ENCODE data around the gene GPR17.

Gene GPR17, protein sequence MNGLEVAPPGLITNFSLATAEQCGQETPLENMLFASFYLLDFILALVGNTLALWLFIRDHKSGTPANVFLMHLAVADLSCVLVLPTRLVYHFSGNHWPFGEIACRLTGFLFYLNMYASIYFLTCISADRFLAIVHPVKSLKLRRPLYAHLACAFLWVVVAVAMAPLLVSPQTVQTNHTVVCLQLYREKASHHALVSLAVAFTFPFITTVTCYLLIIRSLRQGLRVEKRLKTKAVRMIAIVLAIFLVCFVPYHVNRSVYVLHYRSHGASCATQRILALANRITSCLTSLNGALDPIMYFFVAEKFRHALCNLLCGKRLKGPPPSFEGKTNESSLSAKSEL

DNA sequence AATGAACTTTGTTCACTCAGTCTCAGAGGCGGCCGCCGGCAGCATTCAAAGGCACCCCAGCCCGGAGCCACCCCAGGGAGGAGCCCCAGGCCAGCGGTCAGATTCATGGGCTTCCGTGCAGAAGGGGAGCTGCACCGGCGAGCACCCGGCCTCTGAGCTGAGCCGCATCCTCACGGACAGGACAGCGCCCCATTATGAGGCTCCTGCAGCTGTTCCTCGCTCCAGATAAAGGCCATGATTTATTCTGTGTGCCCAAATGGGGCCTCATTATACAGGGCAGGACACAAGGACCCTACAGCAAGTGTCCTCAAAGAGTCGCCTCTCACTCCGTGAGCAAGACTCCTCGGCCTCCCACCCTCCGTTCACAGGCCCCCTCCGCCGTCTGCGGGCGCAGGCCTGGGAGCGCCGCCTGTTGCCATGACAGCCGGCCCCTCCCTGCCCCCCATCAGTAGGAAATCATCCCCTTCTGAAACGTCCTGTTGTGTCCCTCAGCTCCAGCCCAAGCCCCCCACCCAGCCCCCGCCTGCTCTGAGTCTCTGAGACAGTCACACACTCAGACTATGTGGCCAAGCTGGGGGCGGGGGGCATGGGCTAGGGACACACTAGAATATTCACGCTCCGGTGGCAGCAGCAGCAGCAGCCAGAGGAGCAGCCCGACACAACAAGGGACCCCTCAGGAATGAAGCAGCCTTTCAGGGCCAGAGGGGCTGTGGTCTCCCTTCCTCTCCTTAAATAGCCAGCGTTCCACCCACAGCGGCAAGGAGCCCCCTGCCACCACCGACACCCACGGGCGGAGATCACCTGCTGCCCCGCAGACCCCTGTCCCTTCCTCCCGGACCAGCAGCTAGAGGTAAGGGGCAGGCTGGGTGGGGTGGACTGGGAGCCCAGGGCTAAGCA lies at the start of gene GPR17:
TSS of gene GPR17 (plus strand) at position 759 of the 897 bp plus-strand sequence. CDS start 4,583 bp downstream, outside the sequence.
- peak within 1 kb of the TSS; percentile 15 for H3K4me3 ChIP-seq (ENCODE audit: low read length)
- H2AFZ ChIP-seq (ENCODE audit: low read depth, low read length), result peak within 1 kb of the TSS; percentile 12
- H3K27me3 ChIP-seq (ENCODE audit: insufficient read depth, low read length), result no peaks in the 10 kb centered on the region
- H3K9me3 ChIP-seq (ENCODE audit: low read length), result no peaks in the 10 kb centered on the region
- peaks cover 36% of the 10 kb centered on the region for H3K4me1 ChIP-seq (ENCODE audit: insufficient read depth, low read length)
- H3K36me3 ChIP-seq (ENCODE audit: insufficient read depth, low read length), result no peaks in the 10 kb centered on the region

DNA sequence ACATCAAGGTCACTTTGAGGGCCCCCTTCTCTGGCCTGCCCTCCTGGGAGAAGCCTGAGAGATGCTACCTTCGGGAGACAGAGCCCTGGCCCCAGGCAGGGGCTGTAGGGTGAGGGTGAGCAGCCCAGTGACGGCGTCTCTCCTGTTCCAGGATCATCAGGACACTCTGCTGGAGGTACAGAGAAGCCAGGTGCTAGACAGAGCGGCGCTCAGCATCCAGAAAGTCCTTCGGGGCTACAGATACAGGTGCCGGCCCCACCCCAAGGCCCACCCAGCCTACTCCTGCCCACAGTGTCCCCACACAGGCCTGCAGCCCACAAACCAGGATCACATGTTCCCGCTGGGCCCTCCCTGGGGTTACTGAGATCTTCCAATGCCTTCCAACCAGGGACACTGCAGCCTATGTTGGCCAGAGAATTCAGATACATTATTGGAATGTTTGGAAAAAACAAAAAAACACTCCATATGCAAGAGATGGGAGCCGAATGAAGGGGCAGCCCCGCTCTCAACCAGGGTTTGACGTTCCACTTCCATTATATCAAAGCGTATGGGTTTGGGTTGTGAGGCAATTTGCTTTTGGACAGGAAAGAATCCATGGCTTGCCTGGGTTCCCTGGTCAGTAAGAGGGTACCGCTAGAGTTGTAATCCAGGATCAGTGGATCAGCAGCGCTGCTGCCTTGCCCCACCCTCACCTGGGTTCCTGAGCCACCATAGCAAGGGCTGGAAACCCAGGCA lies 49.5 kb upstream of the GPR17 start:
- H3K4me1 ChIP-seq (ENCODE audit: insufficient read depth, low read length), result no peaks in the 10 kb centered on the region
- no peak overlapping the region for H2AFZ ChIP-seq (ENCODE audit: low read depth, low read length)
- no peaks in the 10 kb centered on the region for H3K36me3 ChIP-seq (ENCODE audit: insufficient read depth, low read length)
- H3K9me3 ChIP-seq (ENCODE audit: low read length), result peaks cover 2% of the 10 kb centered on the region
- no peaks in the 10 kb centered on the region for H3K27me3 ChIP-seq (ENCODE audit: insufficient read depth, low read length)
- no peak overlapping the region for H3K4me3 ChIP-seq (ENCODE audit: low read length)

DNA sequence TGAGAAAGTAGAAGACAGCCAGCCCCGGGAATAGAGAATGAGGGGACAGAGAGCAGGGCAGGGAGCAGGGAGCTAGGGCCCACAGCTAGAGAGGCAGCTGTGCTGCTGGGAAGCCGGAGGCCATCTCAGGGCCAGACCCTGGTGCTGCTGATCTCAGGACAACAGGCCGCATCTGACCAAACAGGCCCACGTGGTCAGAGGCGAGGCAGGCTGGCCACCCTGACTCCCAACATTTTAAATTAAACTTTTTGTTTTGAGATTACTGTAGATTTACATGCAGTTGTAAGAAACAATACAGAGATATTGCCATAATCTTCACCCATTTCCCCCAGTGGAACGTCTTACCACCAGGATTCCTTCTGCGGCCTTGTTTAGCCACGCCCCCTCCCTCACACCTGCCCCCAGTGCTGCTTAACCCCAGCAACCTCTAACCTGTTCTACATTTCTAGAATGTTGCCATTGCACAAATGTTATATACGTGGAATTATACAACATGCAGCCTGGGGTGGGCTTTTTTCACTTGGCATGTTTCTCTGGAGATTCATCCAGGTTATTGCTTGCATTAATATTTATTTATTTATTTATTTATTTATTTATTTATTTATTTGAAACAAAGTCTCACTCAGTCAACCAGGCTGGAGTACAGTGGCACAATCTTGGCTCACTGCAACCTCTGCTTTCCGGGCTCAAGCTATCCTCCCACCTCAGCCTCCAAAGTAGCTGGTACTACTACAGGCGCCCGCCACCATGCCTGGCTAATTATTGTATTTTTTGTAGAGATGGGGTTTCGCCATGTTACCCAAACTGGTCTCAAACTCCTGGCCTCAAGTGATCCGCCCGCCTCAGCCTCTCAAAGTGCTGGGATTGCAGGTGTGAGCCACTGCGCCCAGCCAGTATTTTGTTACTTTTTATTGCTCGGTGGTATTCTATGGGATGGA lies 48.6 kb upstream of the GPR17 start:
- Histone ChIP-seq H3K27me3 (ENCODE audit: insufficient read depth, low read length) (no peaks in the 10 kb centered on the region), H3K4me3 (ENCODE audit: low read length) (no peak overlapping the region), H3K9me3 (ENCODE audit: low read length) (peaks cover 4% of the 10 kb centered on the region), H2AFZ (ENCODE audit: low read depth, low read length) (no peak overlapping the region), H3K4me1 (ENCODE audit: insufficient read depth, low read length) (no peaks in the 10 kb centered on the region), H3K36me3 (ENCODE audit: insufficient read depth, low read length) (no peaks in the 10 kb centered on the region)

DNA sequence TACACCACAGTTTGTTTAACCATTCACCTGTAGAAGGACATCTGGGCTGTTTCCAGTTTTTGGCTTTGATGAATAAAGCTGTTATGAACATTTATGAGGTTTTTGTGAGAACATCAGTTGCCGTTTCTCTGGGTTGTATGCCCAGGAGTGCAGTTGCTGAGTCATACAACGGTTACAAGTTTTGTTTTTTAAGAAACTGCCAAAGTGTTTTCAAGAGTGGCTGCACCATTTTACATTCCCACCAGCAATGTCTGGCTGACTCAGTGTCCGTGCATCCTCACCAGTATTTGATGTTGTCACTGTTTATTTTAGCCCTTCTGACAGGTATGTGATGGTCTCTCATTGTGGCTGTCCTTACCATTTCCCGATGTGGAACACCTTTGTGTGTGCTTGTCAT lies 48.0 kb upstream of the GPR17 start:
- Histone ChIP-seq H3K4me3 (ENCODE audit: low read length) (no peak overlapping the region), H3K27me3 (ENCODE audit: insufficient read depth, low read length) (no peaks in the 10 kb centered on the region), H3K36me3 (ENCODE audit: insufficient read depth, low read length) (no peaks in the 10 kb centered on the region), H3K9me3 (ENCODE audit: low read length) (peaks cover 4% of the 10 kb centered on the region), H3K4me1 (ENCODE audit: insufficient read depth, low read length) (no peaks in the 10 kb centered on the region), H2AFZ (ENCODE audit: low read depth, low read length) (no peak overlapping the region)

DNA sequence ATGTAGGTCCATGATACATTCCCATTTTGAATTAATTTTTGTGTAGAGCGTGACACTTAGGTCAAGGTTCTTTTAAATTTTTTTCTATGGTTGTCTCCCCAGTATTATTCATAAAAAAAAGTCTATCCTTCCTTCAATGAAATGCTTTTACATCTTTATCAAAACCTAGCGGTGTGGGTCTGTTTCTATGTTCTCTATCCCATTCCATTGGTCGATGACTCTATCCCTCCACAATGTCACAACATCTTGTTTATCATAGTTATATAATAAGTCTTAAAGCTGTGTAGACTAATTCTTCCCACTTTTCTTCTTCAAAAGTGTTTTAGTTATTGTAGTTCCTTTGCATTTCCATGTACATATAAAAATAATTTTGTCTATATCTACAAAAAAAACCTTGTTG lies 47.2 kb upstream of the GPR17 start:
- Histone ChIP-seq H3K4me3 (ENCODE audit: low read length) (no peak overlapping the region), H3K27me3 (ENCODE audit: insufficient read depth, low read length) (no peaks in the 10 kb centered on the region), H3K4me1 (ENCODE audit: insufficient read depth, low read length) (no peaks in the 10 kb centered on the region), H2AFZ (ENCODE audit: low read depth, low read length) (no peak overlapping the region), H3K36me3 (ENCODE audit: insufficient read depth, low read length) (no peaks in the 10 kb centered on the region), H3K9me3 (ENCODE audit: low read length) (peaks cover 4% of the 10 kb centered on the region)

DNA sequence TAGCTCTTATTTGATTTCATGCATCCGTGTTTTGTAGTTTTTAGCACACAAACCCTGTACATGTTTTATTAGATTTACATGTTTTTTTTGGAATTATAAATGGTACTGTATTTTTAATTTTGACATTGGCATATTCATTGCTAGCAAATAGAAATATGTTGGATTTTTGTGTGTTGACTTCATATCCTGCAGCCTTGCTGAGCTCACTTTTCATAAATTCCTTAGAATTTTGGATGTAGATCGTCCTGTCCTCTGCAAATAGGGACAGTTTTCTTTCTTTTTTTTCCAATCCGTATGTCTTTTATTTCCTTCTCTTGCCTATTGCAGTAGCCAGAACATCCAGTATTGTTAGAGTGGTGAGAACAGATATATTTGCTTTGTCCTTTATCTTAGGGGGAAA lies 46.7 kb upstream of the GPR17 start:
- no peaks in the 10 kb centered on the region for H3K36me3 ChIP-seq (ENCODE audit: insufficient read depth, low read length)
- no peak overlapping the region for H3K4me3 ChIP-seq (ENCODE audit: low read length)
- no peaks in the 10 kb centered on the region for H3K4me1 ChIP-seq (ENCODE audit: insufficient read depth, low read length)
- H3K27me3 ChIP-seq (ENCODE audit: insufficient read depth, low read length), result no peaks in the 10 kb centered on the region
- peaks cover 4% of the 10 kb centered on the region for H3K9me3 ChIP-seq (ENCODE audit: low read length)
- H2AFZ ChIP-seq (ENCODE audit: low read depth, low read length), result no peak overlapping the region

DNA sequence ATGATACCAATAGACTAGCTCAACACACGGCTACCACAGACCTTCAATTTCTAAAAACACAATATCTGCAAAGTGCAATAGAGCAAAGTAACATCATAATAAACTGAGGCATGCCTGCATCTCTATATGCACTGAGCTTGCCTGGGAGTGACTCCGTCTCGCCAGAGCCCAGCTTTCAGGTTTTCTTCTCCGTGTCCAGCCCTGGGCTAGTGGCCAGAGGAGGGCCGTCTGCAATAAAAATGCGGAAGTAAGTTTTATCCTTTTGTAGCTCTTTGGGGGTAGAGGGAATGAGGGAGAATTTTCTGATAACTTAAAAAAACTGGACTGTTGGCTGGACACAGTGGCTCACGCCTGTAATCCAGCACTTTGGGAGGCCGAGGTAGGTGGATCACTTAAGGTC lies 41.0 kb upstream of the GPR17 start:
- H3K4me1 ChIP-seq (ENCODE audit: insufficient read depth, low read length), result no peaks in the 10 kb centered on the region
- no peak overlapping the region for H2AFZ ChIP-seq (ENCODE audit: low read depth, low read length)
- peaks cover 5% of the 10 kb centered on the region for H3K9me3 ChIP-seq (ENCODE audit: low read length)
- no peaks in the 10 kb centered on the region for H3K27me3 ChIP-seq (ENCODE audit: insufficient read depth, low read length)
- no peak overlapping the region for H3K4me3 ChIP-seq (ENCODE audit: low read length)
- H3K36me3 ChIP-seq (ENCODE audit: insufficient read depth, low read length), result no peaks in the 10 kb centered on the region

DNA sequence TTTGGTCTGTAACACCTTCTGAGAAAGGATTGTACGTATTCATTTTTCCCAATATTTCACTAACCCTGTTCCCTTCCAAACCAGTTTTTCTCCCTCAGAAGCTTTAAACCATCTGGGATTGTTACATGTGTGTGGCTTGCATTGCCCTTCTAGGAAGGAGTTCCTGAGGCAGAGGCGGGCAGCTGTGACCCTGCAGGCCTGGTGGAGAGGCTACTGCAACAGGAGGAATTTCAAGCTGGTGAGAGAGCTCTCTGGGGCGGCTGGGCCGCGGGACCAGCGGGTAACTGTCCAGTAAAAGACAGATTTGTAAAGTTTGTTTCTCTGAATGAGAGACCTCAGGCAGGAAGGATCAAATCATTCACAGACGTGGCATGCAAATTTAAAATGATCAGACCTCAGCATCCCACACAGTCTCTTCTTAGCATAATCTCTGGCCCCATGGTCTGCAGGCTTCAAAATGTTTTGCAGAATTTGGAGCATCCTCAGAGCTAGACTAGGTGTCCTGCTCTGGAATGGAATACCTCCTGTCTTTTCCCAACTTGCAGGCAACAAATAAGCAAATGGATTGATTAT lies 40.2 kb upstream of the GPR17 start:
- Histone ChIP-seq H3K36me3 (ENCODE audit: insufficient read depth, low read length) (no peaks in the 10 kb centered on the region), H3K4me3 (ENCODE audit: low read length) (no peak overlapping the region), H3K4me1 (ENCODE audit: insufficient read depth, low read length) (no peaks in the 10 kb centered on the region), H3K27me3 (ENCODE audit: insufficient read depth, low read length) (no peaks in the 10 kb centered on the region), H3K9me3 (ENCODE audit: low read length) (peaks cover 5% of the 10 kb centered on the region), H2AFZ (ENCODE audit: low read depth, low read length) (no peak overlapping the region)

DNA sequence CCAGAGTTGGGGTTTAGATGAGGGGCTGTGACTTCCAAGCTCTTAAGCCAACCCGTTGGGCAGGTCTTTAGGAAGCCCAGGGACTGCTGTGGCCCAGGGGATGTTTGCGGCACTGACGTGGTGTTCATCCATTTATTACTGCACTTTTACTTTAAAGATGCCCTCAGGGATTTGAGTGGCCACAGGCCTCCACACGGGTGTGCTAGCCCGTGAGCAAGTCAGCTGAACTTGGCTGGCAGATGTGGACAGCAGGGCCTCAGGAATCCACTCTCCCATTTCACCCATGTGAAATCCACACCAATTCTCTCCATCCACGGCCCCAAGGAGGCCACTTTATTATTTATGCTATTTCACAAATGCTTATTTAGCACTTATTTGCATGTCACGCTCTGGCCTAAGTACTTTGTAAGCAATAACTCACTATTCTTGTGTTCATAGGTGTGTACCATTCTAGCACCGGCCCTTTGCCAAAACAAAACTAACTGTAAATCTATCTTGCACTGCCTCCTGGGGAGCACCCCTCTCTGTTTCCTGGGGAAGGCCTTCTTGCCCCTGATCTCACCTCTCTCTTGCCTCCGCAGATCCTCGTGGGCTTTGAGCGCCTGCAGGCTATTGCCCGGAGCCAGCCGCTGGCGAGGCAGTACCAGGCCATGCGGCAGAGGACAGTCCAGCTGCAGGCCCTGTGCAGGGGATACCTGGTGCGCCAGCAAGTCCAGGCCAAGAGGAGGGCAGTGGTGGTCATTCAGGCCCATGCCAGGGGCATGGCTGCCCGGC lies 39.1 kb upstream of the GPR17 start:
- Histone ChIP-seq H3K36me3 (ENCODE audit: insufficient read depth, low read length) (no peaks in the 10 kb centered on the region), H2AFZ (ENCODE audit: low read depth, low read length) (no peak overlapping the region), H3K4me1 (ENCODE audit: insufficient read depth, low read length) (no peaks in the 10 kb centered on the region), H3K9me3 (ENCODE audit: low read length) (peaks cover 5% of the 10 kb centered on the region), H3K4me3 (ENCODE audit: low read length) (no peak overlapping the region), H3K27me3 (ENCODE audit: insufficient read depth, low read length) (no peaks in the 10 kb centered on the region)

DNA sequence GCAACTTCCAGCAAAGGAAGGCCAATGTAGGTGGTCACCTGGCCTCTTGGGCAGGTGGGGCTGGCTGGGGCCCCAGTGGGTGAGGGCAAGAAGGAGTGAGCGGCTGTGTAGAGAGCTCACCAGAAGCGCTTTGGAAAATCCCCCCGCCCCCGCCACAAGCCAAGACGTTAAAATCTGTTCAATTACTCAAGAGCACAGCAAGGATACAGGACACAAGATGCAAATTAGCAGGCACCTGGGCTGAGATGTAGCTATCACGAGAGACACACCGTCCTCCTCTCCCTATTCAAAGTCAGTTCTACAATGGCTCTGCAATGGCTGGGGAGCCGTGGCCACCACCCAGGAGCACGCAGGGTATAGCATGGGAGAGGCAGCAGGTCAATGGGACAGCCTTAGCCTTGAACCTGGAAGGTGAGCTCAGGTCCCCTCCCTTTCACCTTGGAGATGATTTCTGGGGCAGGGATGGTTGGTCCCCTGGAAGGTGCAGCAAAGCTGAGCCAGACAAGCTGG lies 38.5 kb upstream of the GPR17 start:
- Histone ChIP-seq H3K27me3 (ENCODE audit: insufficient read depth, low read length) (peaks cover 4% of the 10 kb centered on the region), H3K9me3 (ENCODE audit: low read length) (peaks cover 6% of the 10 kb centered on the region), H3K36me3 (ENCODE audit: insufficient read depth, low read length) (no peaks in the 10 kb centered on the region), H3K4me1 (ENCODE audit: insufficient read depth, low read length) (no peaks in the 10 kb centered on the region), H3K4me3 (ENCODE audit: low read length) (no peak overlapping the region), H2AFZ (ENCODE audit: low read depth, low read length) (no peak overlapping the region)

Data from neuron (in vitro differentiated cells).